CD4-positive, CD25-positive, alpha-beta regulatory T cell (primary cell): Measurements from ENCODE around the gene FAM53B. TPM values are rescaled to one million over a fixed set of nuclear protein-coding genes. Genes with fewer than 3 reads are reported as not detected.

Experiments used
- ATAC-seq, 2 donors: fragments of 150-1000 bp; cut with Tn5 transposase; one replicate each; pipeline ENCODE4 v1.10.0; 2021; ENCODE audit warnings: low read depth in 2 of 2, moderate number of reproducible peaks in 2 of 2, moderate library complexity in 1 of 2
- DNase-seq, 3 donors: peaks; one replicate each; pipeline versions ENCODE4 v3.0.0 to v3.0.0-alpha.2; 2012 to 2022; ENCODE audit warnings: mixed read lengths in 1 of 3
- H3K27ac ChIP-seq: one replicate; pipeline ENCODE4 v1.7.0; 2013; ENCODE audit warnings: mild to moderate bottlenecking, low read length; ENCODE audit not compliant: insufficient read depth, poor library complexity, severe bottlenecking
- H3K27me3 ChIP-seq: one replicate; pipeline ENCODE4 v1.7.0; 2013; ENCODE audit warnings: low read length; ENCODE audit not compliant: control insufficient read depth, insufficient read depth
- H3K36me3 ChIP-seq: one replicate; pipeline ENCODE4 v1.7.0; 2013; ENCODE audit warnings: mild to moderate bottlenecking, low read length, moderate library complexity; ENCODE audit not compliant: control insufficient read depth, insufficient read depth
- H3K4me1 ChIP-seq: 2 replicates; pipeline ENCODE4 v1.7.0; 2013; ENCODE audit warnings: mild to moderate bottlenecking, low read length; ENCODE audit not compliant: insufficient read depth, control insufficient read depth, poor library complexity, severe bottlenecking
- H3K4me3 ChIP-seq: one replicate; pipeline ENCODE4 v1.7.0; 2013; ENCODE audit warnings: low read depth, mild to moderate bottlenecking, low read length, moderate library complexity
- H3K9me3 ChIP-seq, 2 experiments: 1 replicate in 1 of 2; 2 replicates in 1 of 2; pipeline ENCODE4 v1.7.0; 2013; ENCODE audit warnings: low read length in 2 of 2, mild to moderate bottlenecking in 1 of 2, moderate library complexity in 1 of 2; ENCODE audit not compliant: control insufficient read depth in 2 of 2
- H3K27ac Mint-ChIP-seq, 3 donors: one replicate each; pipeline ENCODE4 v1.8.0; 2020 to 2022; ENCODE audit warnings: mild to moderate bottlenecking in 3 of 3, mixed read lengths in 3 of 3, moderate library complexity in 2 of 3
- H3K27me3 Mint-ChIP-seq: one replicate; pipeline ENCODE4 v1.8.0; 2022; ENCODE audit warnings: mild to moderate bottlenecking, mixed read lengths
- H3K36me3 Mint-ChIP-seq: one replicate; pipeline ENCODE4 v1.8.0; 2020; ENCODE audit warnings: mixed read lengths
- H3K4me1 Mint-ChIP-seq, 4 donors: one replicate each; pipeline ENCODE4 v1.8.0; 2020 to 2022; ENCODE audit warnings: mixed read lengths in 4 of 4, mild to moderate bottlenecking in 1 of 4
- H3K4me3 Mint-ChIP-seq, 4 donors: one replicate each; pipeline ENCODE4 v1.8.0; 2020 to 2022; ENCODE audit warnings: mild to moderate bottlenecking in 4 of 4, mixed read lengths in 4 of 4, moderate library complexity in 3 of 4
- H3K9me3 Mint-ChIP-seq, 7 donors: one replicate each; pipeline ENCODE4 v1.8.0; 2020 to 2022; ENCODE audit warnings: mixed read lengths in 7 of 7, mild to moderate bottlenecking in 3 of 7, moderate library complexity in 2 of 7
- polyA plus RNA-seq, 4 donors: library from polyadenylated mRNA; unstranded; fragments of 300-500 nt; fragmentation: Illumina TruSeq; gene quantifications; one replicate each; pipeline ENCODE4 v1.2.3, GENCODE V29; 2021
- total RNA-seq: library from RNA; stranded (reverse); gene quantifications from one replicate; pipeline ENCODE4 v1.2.3, GENCODE V29; 2022

The FAM53B gene
- total and polyA plus RNA-seq, 5 donors from 2014 or later: 5.8 to 116 (median 15.0) TPM

- Histone ChIP-seq H3K4me3 (no peak overlapping the region), H3K4me1 (no peaks in the 10 kb centered on the region), H3K27ac (no peak overlapping the region), H3K27me3 (no peaks in the 10 kb centered on the region), H3K9me3 (no peaks in the 10 kb centered on the region), H3K36me3 (no peaks in the 10 kb centered on the region)
- no peak for ATAC-seq
- peak overlapping the region in 2 of 3 donors; percentile 78 for H3K27ac Mint-ChIP-seq
- H3K27me3 Mint-ChIP-seq: no peaks in the 10 kb centered on the region
- no peak overlapping the region for H3K4me3 Mint-ChIP-seq
- peaks cover 0 to 5% (median 0%) of the 10 kb centered on the region in 4 donors for H3K4me1 Mint-ChIP-seq
- peaks cover 0 to 7% (median 2%) of the 10 kb centered on the region in 7 donors for H3K9me3 Mint-ChIP-seq
- DNase-seq: no peak
- peaks cover 10% of the 10 kb centered on the region for H3K36me3 Mint-ChIP-seq
These were observed 166.5 kb downstream of the FAM53B start for GRCh38 chr10:124577651-124578050.

GRCh38 chr10:124576526-124577420 is 167.4 kb downstream of the FAM53B start:
- peaks cover 5% of the 10 kb centered on the region for H3K36me3 Mint-ChIP-seq
- H3K4me1 Mint-ChIP-seq: no peaks in the 10 kb centered on the region
- no peak overlapping the region for H3K27ac Mint-ChIP-seq
- Histone ChIP-seq H3K4me3 (no peak overlapping the region), H3K4me1 (no peaks in the 10 kb centered on the region), H3K27me3 (no peaks in the 10 kb centered on the region), H3K27ac (no peak overlapping the region), H3K36me3 (no peaks in the 10 kb centered on the region), H3K9me3 (no peaks in the 10 kb centered on the region)
- no peaks in the 10 kb centered on the region for H3K27me3 Mint-ChIP-seq
- DNase-seq: no peak
- H3K9me3 Mint-ChIP-seq: peaks cover 0 to 7% (median 1%) of the 10 kb centered on the region in 7 donors
- no peak for ATAC-seq
- no peak overlapping the region for H3K4me3 Mint-ChIP-seq

- Mint-ChIP-seq H3K27me3 (no peaks in the 10 kb centered on the region), H3K4me3 (no peak overlapping the region), H3K27ac (peak overlapping the region in 1 of 3 donors; percentile 91), H3K9me3 (peaks cover 0 to 6% (median 1%) of the 10 kb centered on the region in 7 donors), H3K36me3 (peaks cover 8% of the 10 kb centered on the region), H3K4me1 (no peaks in the 10 kb centered on the region)
- DNase-seq: no peak
- Histone ChIP-seq H3K4me1 (no peaks in the 10 kb centered on the region), H3K27me3 (no peaks in the 10 kb centered on the region), H3K27ac (no peak overlapping the region), H3K4me3 (no peak overlapping the region), H3K9me3 (no peaks in the 10 kb centered on the region), H3K36me3 (no peaks in the 10 kb centered on the region)
- no peak for ATAC-seq
These were observed 168.8 kb downstream of the FAM53B start for GRCh38 chr10:124575107-124576035.

- H3K4me3 ChIP-seq: no peak overlapping the region
- Mint-ChIP-seq H3K27me3 (no peaks in the 10 kb centered on the region), H3K4me3 (peak overlapping the region in 1 of 4 donors; percentile 10), H3K27ac (no peak overlapping the region), H3K36me3 (peaks cover 3% of the 10 kb centered on the region), H3K4me1 (no peaks in the 10 kb centered on the region), H3K9me3 (no peaks in the 10 kb centered on the region)
- no peaks in the 10 kb centered on the region for H3K36me3 ChIP-seq
- no peak for DNase-seq
- H3K9me3 ChIP-seq: no peaks in the 10 kb centered on the region
- H3K27me3 ChIP-seq: no peaks in the 10 kb centered on the region
- no peak overlapping the region for H3K27ac ChIP-seq
- no peak for ATAC-seq
- H3K4me1 ChIP-seq: no peaks in the 10 kb centered on the region
These were observed 169.6 kb downstream of the FAM53B start for GRCh38 chr10:124574456-124575070.

- Histone ChIP-seq H3K27ac (no peak overlapping the region), H3K4me1 (no peaks in the 10 kb centered on the region), H3K27me3 (no peaks in the 10 kb centered on the region), H3K9me3 (no peaks in the 10 kb centered on the region), H3K36me3 (no peaks in the 10 kb centered on the region), H3K4me3 (no peak overlapping the region)
- Mint-ChIP-seq H3K4me1 (no peaks in the 10 kb centered on the region), H3K27ac (no peak overlapping the region), H3K27me3 (no peaks in the 10 kb centered on the region), H3K4me3 (no peak overlapping the region), H3K9me3 (no peaks in the 10 kb centered on the region), H3K36me3 (peaks cover 3% of the 10 kb centered on the region)
- ATAC-seq (no peak), DNase-seq (no peak)
These were observed 170.3 kb downstream of the FAM53B start for GRCh38 chr10:124573726-124574455.

- no peak overlapping the region for H3K27ac ChIP-seq
- DNase-seq: no peak
- no peaks in the 10 kb centered on the region for H3K9me3 ChIP-seq
- Mint-ChIP-seq H3K27ac (peak overlapping the region in 1 of 3 donors; percentile 79), H3K27me3 (no peaks in the 10 kb centered on the region), H3K4me3 (no peak overlapping the region), H3K36me3 (peaks cover 3% of the 10 kb centered on the region), H3K4me1 (no peaks in the 10 kb centered on the region), H3K9me3 (no peaks in the 10 kb centered on the region)
- no peak overlapping the region for H3K4me3 ChIP-seq
- no peak for ATAC-seq
- H3K36me3 ChIP-seq: no peaks in the 10 kb centered on the region
- H3K27me3 ChIP-seq: no peaks in the 10 kb centered on the region
- H3K4me1 ChIP-seq: no peaks in the 10 kb centered on the region
These were observed 171.4 kb downstream of the FAM53B start for GRCh38 chr10:124572751-124573150.

- H3K27me3 Mint-ChIP-seq: no peaks in the 10 kb centered on the region
- ATAC-seq (no peak), DNase-seq (no peak)
- H3K27ac Mint-ChIP-seq: peak overlapping the region in 1 of 3 donors; percentile 8
- Histone ChIP-seq H3K36me3 (no peaks in the 10 kb centered on the region), H3K4me1 (no peaks in the 10 kb centered on the region), H3K27ac (no peak overlapping the region), H3K9me3 (no peaks in the 10 kb centered on the region), H3K4me3 (no peak overlapping the region), H3K27me3 (no peaks in the 10 kb centered on the region)
- no peaks in the 10 kb centered on the region for H3K9me3 Mint-ChIP-seq
- H3K36me3 Mint-ChIP-seq: peaks cover 9% of the 10 kb centered on the region
- H3K4me3 Mint-ChIP-seq: no peak overlapping the region
- no peaks in the 10 kb centered on the region for H3K4me1 Mint-ChIP-seq
These were observed 173.5 kb downstream of the FAM53B start for GRCh38 chr10:124570646-124571045.
